ENCODE measurements around the gene SKOR1.

The SKOR1 gene

GRCh38 chr15:67815036-67815592, 10.2 kb upstream of the SKOR1 start:
- peaks cover 18% of the 10 kb centered on the region for H3K27me3 ChIP-seq (ENCODE audit: insufficient read depth, low read length)
- H2AFZ ChIP-seq (ENCODE audit: low read depth, low read length), result no peak overlapping the region
- peaks cover 6% of the 10 kb centered on the region for H3K9me3 ChIP-seq (ENCODE audit: low read length)
- H3K4me3 ChIP-seq (ENCODE audit: low read length), result no peak overlapping the region
- H3K4me1 ChIP-seq (ENCODE audit: insufficient read depth, low read length), result peaks cover 3% of the 10 kb centered on the region
- H3K36me3 ChIP-seq (ENCODE audit: insufficient read depth, low read length), result no peaks in the 10 kb centered on the region

GRCh38 chr15:67816668-67817067, 8.6 kb upstream of the SKOR1 start:
- H3K36me3 ChIP-seq (ENCODE audit: insufficient read depth, low read length), result no peaks in the 10 kb centered on the region
- H3K4me1 ChIP-seq (ENCODE audit: insufficient read depth, low read length), result peaks cover 9% of the 10 kb centered on the region
- H3K27me3 ChIP-seq (ENCODE audit: insufficient read depth, low read length), result peaks cover 34% of the 10 kb centered on the region
- H3K9me3 ChIP-seq (ENCODE audit: low read length), result peaks cover 6% of the 10 kb centered on the region
- H2AFZ ChIP-seq (ENCODE audit: low read depth, low read length), result no peak overlapping the region
- H3K4me3 ChIP-seq (ENCODE audit: low read length), result no peak overlapping the region

- peaks cover 50% of the 10 kb centered on the region for H3K27me3 ChIP-seq (ENCODE audit: insufficient read depth, low read length)
- H3K4me1 ChIP-seq (ENCODE audit: insufficient read depth, low read length), result peaks cover 23% of the 10 kb centered on the region
- peaks cover 6% of the 10 kb centered on the region for H3K9me3 ChIP-seq (ENCODE audit: low read length)
- H3K36me3 ChIP-seq (ENCODE audit: insufficient read depth, low read length), result no peaks in the 10 kb centered on the region
- no peak overlapping the region for H3K4me3 ChIP-seq (ENCODE audit: low read length)
- H2AFZ ChIP-seq (ENCODE audit: low read depth, low read length), result no peak overlapping the region
These were observed 6.8 kb upstream of the SKOR1 start for GRCh38 chr15:67818464-67818863.

GRCh38 chr15:67819636-67820035, 5.7 kb upstream of the SKOR1 start:
- no peak overlapping the region for H3K4me3 ChIP-seq (ENCODE audit: low read length)
- H3K9me3 ChIP-seq (ENCODE audit: low read length), result peaks cover 6% of the 10 kb centered on the region
- peaks cover 62% of the 10 kb centered on the region for H3K27me3 ChIP-seq (ENCODE audit: insufficient read depth, low read length)
- H2AFZ ChIP-seq (ENCODE audit: low read depth, low read length), result no peak overlapping the region
- H3K36me3 ChIP-seq (ENCODE audit: insufficient read depth, low read length), result no peaks in the 10 kb centered on the region
- peaks cover 34% of the 10 kb centered on the region for H3K4me1 ChIP-seq (ENCODE audit: insufficient read depth, low read length)

GRCh38 chr15:67820122-67820991, 5.0 kb upstream of the SKOR1 start:
- H3K4me1 ChIP-seq (ENCODE audit: insufficient read depth, low read length), result peaks cover 38% of the 10 kb centered on the region
- H3K36me3 ChIP-seq (ENCODE audit: insufficient read depth, low read length), result no peaks in the 10 kb centered on the region
- H3K27me3 ChIP-seq (ENCODE audit: insufficient read depth, low read length), result peaks cover 69% of the 10 kb centered on the region
- H2AFZ ChIP-seq (ENCODE audit: low read depth, low read length), result no peak overlapping the region
- peaks cover 6% of the 10 kb centered on the region for H3K9me3 ChIP-seq (ENCODE audit: low read length)
- H3K4me3 ChIP-seq (ENCODE audit: low read length), result no peak overlapping the region

GRCh38 chr15:67820992-67821783, 4.1 kb upstream of the SKOR1 start:
- Histone ChIP-seq H3K36me3 (ENCODE audit: insufficient read depth, low read length) (no peaks in the 10 kb centered on the region), H3K4me1 (ENCODE audit: insufficient read depth, low read length) (peaks cover 42% of the 10 kb centered on the region), H3K27me3 (ENCODE audit: insufficient read depth, low read length) (peaks cover 77% of the 10 kb centered on the region), H3K9me3 (ENCODE audit: low read length) (peaks cover 1% of the 10 kb centered on the region), H3K4me3 (ENCODE audit: low read length) (peak overlapping the region; percentile 32), H2AFZ (ENCODE audit: low read depth, low read length) (peak overlapping the region; percentile 6)

GRCh38 chr15:67821784-67822440, 3.4 kb upstream of the SKOR1 start:
- H2AFZ ChIP-seq (ENCODE audit: low read depth, low read length), result peak overlapping the region; percentile 6
- peaks cover 42% of the 10 kb centered on the region for H3K4me1 ChIP-seq (ENCODE audit: insufficient read depth, low read length)
- peaks cover 4% of the 10 kb centered on the region for H3K9me3 ChIP-seq (ENCODE audit: low read length)
- no peaks in the 10 kb centered on the region for H3K36me3 ChIP-seq (ENCODE audit: insufficient read depth, low read length)
- peak overlapping the region; percentile 32 for H3K4me3 ChIP-seq (ENCODE audit: low read length)
- H3K27me3 ChIP-seq (ENCODE audit: insufficient read depth, low read length), result peaks cover 84% of the 10 kb centered on the region

GRCh38 chr15:67822537-67823313, 2.6 kb upstream of the SKOR1 start:
- Histone ChIP-seq H3K4me3 (ENCODE audit: low read length) (peak overlapping the region; percentile 39), H3K27me3 (ENCODE audit: insufficient read depth, low read length) (peaks cover 91% of the 10 kb centered on the region), H3K9me3 (ENCODE audit: low read length) (peaks cover 2% of the 10 kb centered on the region), H3K4me1 (ENCODE audit: insufficient read depth, low read length) (peaks cover 42% of the 10 kb centered on the region), H3K36me3 (ENCODE audit: insufficient read depth, low read length) (no peaks in the 10 kb centered on the region), H2AFZ (ENCODE audit: low read depth, low read length) (no peak overlapping the region)

- H2AFZ ChIP-seq (ENCODE audit: low read depth, low read length), result peak overlapping the region; percentile 21
- peak overlapping the region; percentile 39 for H3K4me3 ChIP-seq (ENCODE audit: low read length)
- peaks cover 2% of the 10 kb centered on the region for H3K9me3 ChIP-seq (ENCODE audit: low read length)
- peaks cover 43% of the 10 kb centered on the region for H3K4me1 ChIP-seq (ENCODE audit: insufficient read depth, low read length)
- H3K27me3 ChIP-seq (ENCODE audit: insufficient read depth, low read length), result peaks cover 94% of the 10 kb centered on the region
- H3K36me3 ChIP-seq (ENCODE audit: insufficient read depth, low read length), result no peaks in the 10 kb centered on the region
These were observed 1.8 kb upstream of the SKOR1 start for GRCh38 chr15:67823314-67824196.

- Histone ChIP-seq H3K27me3 (ENCODE audit: insufficient read depth, low read length) (peaks cover 96% of the 10 kb centered on the region), H3K4me3 (ENCODE audit: low read length) (peak overlapping the region; percentile 39), H3K9me3 (ENCODE audit: low read length) (peaks cover 6% of the 10 kb centered on the region), H3K36me3 (ENCODE audit: insufficient read depth, low read length) (no peaks in the 10 kb centered on the region), H2AFZ (ENCODE audit: low read depth, low read length) (no peak overlapping the region), H3K4me1 (ENCODE audit: insufficient read depth, low read length) (peaks cover 45% of the 10 kb centered on the region)
These were observed 926 bp upstream of the SKOR1 start for GRCh38 chr15:67824197-67824968.
